GM18498 (cell line): ENCODE data around the gene CLINT1.
"Not testable (repeated sequence)": the region's sequence is repeated elsewhere in the genome, so short reads cannot be mapped to it uniquely, and the experiment has no call there.

Source experiments
- ATAC-seq: cut with Tn5 transposase; IDR thresholded peaks from one replicate; pipeline ENCODE4 v1.9.1; 2021; ENCODE audit warnings: mild to moderate bottlenecking, moderate library complexity; ENCODE audit not compliant: unreplicated experiment

Gene CLINT1

DNA sequence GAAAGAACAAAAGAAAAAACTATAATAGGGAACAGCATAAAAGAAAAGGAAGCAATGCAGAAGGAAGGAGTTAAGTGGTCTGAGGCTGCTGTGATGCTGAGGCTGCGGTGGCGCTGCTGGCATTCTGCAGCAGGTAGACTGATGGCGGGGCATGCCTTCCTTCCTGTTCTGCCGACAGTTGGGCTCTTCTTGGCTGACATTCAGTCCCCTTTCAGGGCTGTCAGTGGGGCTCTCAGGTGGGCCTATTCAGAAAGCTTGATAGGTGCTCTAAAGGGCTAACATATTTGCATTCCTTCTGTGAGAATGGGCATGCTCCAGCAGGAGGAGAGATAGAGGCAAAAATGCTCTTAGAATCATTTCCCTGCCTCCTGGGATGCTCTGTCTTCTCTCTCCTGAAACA is 5.1 kb upstream of the CLINT1 start:
- no peak for ATAC-seq

DNA sequence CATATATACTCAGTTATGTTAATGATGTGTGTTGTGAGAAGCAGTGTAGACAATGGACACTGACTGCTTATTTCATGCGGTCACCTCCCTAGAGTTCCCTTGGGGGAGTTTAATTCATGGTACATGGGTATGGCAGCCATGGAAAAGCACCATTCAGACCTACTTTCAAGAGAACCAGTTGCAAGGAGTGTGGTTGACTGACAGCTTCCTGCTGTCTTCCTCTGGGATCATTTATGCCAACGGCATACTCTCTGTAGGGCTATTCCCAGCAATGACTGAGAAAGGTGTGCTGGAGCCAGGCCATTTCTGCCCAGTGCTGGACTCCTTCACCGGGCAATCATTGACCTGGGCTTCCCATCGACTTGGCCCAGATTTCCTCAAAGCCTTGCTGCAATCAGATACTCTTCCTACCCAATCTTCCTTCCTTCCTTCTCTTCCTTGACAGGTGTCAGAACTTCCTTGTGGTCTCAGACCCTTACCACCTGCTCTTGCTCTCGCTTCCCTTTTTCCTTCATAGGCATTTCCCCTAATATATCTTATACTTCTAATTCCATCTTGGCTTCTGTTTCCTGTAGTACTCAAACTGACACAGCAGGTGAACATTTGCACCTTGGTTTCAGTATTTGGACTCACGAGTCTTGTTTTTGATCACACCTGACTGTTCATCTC is 3.4 kb upstream of the CLINT1 start:
- ATAC-seq, result no peak

DNA sequence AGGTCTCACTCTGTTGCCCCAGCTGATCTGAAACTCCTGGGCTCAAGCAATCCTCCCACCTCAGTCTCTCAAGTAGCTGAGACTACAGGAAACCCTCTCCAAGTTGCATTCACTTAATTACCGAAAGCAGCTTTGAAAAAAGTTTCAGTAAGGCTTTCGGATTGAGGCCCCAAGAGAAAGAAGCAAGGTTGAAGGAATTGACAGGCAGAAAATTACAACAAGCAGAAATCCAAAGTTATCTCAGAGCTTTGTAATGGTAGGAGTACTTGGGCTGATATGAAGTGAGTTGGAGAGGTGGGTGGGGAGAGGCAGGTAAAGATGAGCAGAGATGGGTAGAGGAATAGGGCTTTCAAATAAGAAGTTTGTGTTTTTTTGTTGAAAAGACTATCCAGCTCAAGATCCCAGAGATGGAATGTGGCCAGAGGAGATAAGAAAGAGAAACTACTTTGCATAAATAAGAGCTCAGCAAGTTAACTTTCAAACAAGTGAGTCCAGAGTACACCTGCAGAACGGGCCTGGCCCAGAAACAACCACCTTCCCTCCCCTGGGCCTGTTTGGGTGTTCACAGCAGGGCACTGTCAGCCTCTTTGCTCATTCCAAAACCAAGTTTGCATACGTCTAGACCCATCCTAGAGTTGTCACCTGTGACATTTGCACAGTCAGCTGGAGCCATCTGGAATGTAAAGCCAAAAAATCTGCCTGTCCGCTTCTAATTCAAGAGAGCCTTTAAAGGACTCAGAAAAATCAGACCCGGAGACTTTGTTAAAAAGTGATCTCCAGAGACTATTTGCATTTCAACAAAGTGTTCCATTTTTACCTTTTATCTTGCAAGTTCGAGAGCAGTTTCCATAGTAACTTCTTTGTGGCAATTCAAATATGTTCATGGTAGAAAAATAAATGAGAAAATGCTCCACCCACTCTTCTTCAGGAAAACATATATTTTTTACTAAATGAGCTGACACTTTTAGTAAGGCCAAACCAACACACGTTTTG is 2.2 kb upstream of the CLINT1 start:
- ATAC-seq, result peak; percentile 73

DNA sequence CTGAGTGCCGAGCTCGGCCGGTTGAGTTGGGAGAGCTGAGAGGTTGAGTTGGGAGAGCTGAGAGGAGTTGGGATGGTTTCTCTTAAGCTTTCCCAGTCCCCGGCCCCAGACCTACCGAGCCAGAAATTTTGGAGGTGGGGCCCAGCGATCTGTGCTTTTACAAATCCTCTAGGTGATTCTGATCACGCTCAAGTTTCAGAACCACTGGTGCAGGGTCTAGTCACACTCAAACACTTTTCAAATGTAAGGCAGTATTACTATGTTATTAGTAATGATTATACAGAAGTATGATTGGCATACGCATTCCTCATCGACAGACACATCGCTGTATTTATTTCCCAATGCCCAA is 256 bp upstream of the CLINT1 start:
- peak; percentile 0 for ATAC-seq

DNA sequence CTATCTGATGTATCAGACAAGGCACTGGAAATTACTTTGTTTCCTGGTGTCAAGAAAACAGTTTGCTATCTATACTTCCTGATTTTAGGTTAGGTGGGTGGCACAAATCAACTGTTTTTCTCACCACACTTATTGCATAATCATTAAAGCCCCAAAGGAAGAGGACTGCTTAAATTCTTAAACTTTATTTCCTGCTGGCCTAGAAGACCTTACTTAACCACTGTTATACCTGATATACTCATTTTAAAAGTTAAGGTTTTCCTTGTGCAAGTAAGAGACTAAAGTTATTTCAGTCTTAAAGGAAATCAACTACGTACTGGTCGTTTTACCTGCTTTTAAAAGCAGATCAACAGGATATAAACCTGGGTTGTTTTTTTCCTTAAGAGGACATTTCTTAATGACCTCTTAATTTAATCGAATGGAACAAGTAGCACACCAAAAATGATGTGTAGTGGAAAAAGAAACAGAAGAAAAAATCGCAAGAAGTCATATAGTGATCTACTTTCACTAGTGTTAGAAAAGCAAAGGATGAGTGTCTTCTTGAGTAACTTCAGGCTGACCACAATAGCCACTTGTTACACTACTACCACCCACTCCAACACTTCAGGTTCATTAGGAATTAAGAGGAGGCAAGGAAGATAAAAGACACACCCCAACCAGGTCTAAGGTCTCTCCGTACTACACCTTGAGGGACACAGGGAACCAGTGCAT is 974 bp downstream of the CLINT1 start:
- ATAC-seq, result no peak

DNA sequence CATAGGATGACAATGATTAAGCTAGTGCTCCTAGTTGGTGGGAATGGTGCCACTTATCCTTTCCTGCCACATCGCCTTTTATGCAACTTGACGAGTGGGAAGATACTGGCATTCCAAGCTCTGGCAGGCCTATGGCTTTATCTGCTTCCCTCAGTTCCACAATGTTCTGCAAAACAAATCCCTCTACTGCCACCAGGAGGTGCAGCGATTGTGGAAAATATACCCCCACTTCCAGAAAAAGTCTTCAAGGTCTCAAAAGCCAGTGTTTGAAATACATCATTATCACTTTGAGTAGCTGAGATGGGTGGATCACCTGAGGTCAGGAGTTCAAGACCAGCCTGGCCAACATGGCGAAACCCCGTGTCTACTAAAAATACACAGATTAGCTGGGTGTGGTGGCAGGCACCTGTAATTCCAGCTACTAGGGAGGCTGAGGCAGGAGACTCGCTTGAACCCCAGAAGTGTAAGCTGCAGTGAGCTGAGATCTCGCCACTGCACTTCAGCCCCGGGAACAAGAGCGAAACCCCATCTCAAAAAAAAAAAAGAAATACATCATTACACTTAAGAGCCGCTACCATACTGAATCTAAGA is 3.4 kb downstream of the CLINT1 start:
- ATAC-seq, result no peak

DNA sequence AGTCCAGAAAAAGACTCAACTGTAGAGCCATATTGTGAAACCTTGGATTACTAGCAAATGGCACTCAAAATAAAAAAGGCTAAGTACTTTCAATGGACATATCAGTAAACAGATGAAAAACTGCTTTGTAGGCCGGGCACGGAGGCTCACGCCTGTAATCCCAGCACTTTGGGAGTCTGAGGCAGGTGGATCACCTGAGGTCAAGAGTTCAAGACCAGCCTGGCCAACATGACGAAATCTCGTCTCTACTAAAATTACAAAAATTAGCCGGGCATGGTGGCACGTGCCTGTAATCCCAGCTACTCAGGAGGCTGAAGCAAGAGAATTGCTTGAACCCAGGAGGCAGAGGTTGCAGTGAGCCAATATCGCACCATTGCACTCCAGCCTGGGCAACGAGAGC is 5.6 kb downstream of the CLINT1 start:
- ATAC-seq, result not testable (repeated sequence)

DNA sequence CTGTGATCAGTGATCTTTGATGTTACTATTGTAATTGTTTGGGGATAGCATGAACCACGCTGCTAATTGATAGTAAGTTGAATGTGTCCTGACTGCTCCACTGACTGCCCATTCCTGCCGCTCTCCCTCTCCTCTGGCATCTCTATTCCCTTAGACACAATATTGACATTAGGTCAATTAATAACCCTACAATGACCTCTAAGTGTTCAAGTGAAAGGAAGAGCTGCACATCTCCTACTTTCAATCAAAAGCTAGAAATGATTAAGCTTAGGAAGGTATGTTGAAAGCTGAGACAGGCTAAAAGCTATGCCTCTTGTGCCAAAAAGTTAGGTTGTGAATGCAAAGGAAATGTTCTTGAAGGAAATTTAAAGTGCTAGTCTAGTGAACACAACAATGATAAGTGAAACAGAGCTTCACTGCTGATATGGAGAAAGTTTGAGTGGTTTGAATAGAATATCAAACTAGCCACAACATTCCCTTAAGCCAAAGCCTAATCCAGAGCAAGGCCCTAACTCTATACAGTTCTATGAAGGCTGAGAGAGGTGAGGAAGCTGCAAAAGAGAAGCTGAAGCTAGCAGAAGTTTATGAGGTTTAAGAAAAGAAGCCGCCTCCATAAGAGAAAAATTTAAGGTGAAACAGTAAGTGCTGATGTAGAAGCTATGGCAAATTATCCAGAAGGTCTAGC is 12.9 kb downstream of the CLINT1 start:
- ATAC-seq, result no peak

DNA sequence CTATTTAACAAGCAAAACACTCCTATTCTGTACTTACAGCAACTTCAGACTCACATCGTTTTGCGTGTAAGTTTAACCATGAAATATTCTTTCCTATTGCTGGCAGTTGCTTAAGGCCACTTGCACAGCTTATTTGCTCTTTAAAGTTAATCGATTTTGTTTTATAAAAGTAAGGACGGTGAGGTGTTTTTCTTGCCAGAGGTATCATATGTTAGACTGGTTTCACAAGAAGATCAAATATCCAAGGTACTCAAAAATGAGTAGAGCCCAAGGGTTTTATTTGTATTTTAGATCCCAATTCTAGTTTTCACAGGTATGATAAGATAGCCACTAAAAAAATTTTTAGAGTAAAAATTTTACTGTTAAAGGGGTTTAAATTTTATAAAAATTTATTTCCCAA is 16.2 kb downstream of the CLINT1 start:
- no peak for ATAC-seq

DNA sequence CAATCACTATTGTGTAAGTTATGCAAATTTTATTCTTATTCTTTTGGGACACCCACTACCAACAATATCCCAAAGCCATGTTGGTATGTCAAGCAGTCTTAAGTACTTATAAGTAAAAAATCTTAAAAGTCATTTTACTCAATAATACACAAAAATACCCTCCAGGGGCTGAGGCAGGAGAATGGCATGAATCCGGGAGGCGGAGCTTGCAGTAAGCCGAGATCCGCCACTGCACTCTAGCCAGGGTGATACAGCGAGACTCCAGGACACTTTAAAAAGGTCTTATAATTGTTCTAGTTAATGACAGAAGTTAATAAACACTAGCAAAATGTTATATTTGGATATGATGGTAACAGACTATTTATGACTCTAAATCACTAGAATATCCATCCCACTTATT is 16.8 kb downstream of the CLINT1 start:
- ATAC-seq, result no peak

DNA sequence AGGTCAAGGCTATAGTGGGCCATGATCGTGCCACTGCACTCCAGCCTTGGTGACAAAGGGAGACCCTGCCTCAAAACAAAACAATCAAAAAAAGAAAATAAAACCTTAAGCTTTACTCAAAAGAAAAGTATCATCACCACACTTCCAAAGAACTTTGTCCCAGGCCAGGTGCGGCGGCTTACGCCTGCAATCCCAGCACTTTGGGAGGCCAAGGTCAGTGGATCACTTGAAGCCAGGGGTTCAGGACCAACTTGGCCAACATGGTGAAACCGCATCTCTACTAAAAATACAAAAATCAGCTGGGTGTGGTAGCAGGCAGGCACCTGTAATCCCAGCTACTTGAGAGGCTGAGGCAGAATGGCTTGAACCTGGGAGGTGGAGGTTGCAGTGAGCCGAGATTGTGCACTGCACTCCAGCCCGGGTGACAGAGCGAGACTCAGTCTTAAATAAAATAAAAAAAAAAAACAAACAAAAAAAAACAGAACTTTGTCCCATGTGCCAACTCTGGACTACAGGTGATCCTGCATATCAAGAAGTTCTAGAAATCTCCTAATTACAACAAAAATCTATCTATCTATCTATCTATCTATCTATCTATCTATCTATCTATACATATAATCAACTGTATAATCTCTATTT is 19.7 kb downstream of the CLINT1 start:
- ATAC-seq, result no peak

DNA sequence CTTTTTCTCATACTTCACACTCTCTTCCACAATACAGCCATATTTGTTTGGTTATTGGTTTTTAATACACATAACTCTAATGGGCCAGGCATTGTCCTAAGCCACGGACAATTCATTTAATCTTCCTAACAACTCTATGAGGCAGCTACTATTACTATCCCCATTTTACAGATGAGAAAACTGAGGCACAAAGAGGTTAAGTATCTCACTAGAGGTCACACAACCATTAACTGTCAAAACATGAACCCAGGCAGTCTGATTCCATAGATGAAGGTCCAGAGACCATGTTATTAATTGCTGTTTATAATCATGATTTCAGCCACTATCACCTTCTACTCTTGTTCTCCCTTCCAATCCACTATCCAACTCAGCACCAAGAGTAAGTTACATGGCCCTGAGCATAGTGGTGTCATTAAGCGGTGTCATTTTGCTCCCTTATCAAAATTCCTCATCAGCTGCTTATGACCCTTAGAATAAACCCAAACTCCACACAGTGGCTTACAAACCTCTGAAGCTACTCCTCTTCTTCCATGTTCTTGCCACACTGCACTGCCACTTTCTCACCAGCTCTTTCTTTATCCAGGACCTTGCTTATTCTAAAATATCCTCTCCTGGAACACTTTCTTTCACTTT is 22.7 kb downstream of the CLINT1 start:
- ATAC-seq, result no peak

DNA sequence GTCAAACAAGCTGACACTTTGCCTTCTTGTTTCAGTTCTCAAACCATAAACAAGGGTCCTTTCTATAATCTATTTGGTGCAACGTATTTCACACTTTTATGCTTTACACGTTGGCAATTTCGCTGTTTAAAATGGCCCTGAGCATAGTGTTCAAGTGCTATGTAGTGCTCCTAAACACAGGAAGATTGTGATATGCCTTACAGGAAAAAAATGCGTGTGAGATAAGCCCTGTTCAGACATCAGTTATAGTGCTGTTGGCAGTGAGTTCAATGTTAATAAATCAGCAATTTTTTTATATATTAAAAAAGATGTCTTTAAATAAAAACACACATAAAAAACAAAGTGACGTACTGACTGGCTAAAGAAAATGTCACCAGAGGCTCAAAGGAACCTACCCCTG is 23.9 kb downstream of the CLINT1 start:
- ATAC-seq, result no peak

DNA sequence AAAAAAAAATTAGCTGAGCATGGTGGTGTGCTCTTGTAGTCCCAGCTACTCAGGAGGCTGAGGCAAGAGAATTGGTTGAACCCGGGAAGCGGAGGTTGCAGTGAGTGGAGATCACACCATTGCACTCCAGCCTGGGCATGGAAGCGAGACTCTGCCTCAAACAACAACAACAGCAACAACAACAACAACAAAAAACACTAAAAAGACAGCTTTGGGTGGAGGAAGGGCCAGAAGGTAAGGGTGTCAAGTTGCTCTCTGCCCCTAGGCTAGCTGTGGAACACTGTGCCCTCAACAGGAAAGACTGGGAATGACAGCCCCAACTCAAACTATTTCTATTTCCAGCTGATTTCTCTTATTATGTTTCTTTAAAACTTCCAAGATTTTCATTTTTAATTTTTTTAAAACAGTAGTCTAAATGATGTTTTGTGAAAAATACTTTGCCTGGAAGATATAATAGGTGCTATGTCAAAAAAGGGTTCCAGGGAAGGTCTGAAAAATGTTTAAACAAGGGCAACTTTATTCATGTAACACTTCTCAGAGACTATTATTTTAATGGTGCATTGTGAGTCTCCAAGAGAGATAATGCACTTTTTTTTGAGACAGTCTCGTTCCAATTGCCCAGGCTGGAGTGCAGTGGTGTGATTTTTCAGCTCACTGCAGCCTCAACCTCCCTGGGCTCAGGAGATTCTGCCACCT is 29.9 kb downstream of the CLINT1 start:
- no peak for ATAC-seq

DNA sequence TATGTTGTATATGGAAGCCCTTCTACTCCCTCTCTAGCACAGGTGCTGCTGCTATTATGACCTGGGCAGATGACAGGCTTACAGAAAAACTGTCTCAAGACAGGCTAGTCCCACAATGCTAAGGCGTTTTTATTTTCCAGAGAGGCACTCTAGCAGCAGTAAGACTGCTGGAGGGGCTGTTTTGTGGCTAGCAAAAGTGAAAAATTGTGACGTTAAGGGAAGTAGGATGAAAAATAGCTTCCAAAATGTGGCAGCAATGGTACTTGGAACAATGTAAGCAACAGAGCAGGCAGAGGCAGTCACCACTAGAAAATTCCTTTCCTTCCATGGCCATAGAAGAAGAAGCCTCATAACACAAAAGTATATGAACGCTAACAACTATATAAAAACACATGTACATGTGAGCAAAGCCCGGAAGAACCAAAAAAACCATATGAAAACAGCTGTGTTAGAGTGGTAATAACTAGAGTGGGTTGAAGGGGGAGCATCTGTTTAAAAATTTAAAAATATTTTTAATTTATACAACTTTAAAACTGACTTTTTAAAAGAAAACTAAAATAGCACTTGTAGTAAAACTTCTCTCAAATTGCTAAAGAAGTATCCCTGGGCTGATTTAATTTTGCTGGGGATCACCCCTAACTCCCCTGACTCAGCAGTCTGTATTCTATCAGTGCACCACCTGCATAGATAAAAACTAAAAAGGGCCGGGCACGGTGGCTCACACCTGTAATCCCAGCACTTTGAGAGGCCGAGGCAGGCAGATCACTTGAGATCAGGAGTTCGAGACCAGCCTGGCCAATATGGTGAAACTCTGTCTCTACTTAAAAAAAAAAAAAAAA is 30.6 kb downstream of the CLINT1 start:
- ATAC-seq, result no peak

DNA sequence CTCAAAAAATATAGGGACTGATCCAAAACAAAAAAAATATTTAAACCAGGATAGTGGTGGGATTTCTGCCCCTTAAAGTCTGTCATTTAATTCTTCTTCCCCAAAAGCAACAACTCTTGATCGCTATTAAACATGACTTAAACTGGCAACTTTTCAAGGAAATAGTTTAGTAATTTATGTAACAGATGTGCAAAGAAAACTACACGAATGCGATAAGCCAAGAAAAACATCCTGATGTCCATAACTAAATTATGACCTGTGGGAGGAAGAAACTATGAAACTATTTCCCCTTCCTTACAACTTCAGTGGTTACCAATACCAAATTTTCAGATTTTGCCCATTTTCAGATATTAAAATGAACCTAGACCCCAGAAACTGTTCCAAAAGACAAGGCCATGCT is 31.5 kb downstream of the CLINT1 start:
- no peak for ATAC-seq

DNA sequence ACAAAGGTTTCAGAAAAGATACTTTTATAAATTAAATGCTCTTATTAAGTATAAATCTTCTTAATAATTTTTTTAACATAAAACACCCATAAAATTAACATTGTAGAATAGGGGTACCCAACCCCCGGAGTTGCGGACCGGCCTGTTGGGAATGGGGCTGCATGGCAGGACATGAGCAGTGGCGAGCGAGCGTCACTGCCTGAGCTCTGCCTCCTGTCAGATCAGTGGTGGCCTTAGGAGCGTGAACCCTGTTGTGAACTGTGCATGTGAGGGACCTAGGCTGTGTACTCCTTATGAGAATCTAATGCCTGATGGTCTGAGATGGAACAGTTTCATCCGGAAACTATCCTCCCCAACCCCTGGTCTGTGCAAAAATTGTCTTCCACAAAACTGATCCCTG is 35.3 kb downstream of the CLINT1 start:
- ATAC-seq, result no peak
